H9 (cell line): ENCODE measurements around the gene OVOL2. TPM values are rescaled to one million over a fixed set of nuclear protein-coding genes. Genes with fewer than 3 reads are reported as not detected.

Source experiments
- DNase-seq: peaks from one replicate; pipeline ENCODE4 v3.0.0-alpha.2; 2017
- H2AFZ ChIP-seq: one replicate; pipeline ENCODE4 v1.6.1; 2013; ENCODE audit warnings: mild to moderate bottlenecking, low read length, control low read depth, moderate library complexity
- H2AK5ac ChIP-seq: 2 replicates; pipeline ENCODE4 v1.6.1; 2013; ENCODE audit warnings: low read length, control low read depth, mixed read lengths; ENCODE audit not compliant: insufficient read length
- H2BK120ac ChIP-seq: one replicate; pipeline ENCODE4 v1.6.1; 2013; ENCODE audit warnings: low read depth, mild to moderate bottlenecking, low read length, control low read depth, inconsistent platforms; ENCODE audit not compliant: poor library complexity, severe bottlenecking
- H2BK12ac ChIP-seq: 2 replicates; pipeline ENCODE4 v1.6.1; 2013; ENCODE audit warnings: low read length, control low read depth, mixed read lengths, low read depth; ENCODE audit not compliant: insufficient read length
- H2BK15ac ChIP-seq: 2 replicates; pipeline ENCODE4 v1.6.1; 2013; ENCODE audit warnings: low read depth, low read length, control low read depth
- H2BK20ac ChIP-seq: one replicate; pipeline ENCODE4 v1.6.1; 2013; ENCODE audit warnings: low read depth, mild to moderate bottlenecking, low read length, control low read depth, inconsistent platforms; ENCODE audit not compliant: poor library complexity, severe bottlenecking
- H2BK5ac ChIP-seq: 2 replicates; pipeline ENCODE4 v1.6.1; 2013; ENCODE audit warnings: low read length, control low read depth, mixed read lengths; ENCODE audit not compliant: insufficient read length
- H3K14ac ChIP-seq: 2 replicates; pipeline ENCODE4 v1.6.1; 2013; ENCODE audit warnings: low read length, control low read depth; ENCODE audit not compliant: insufficient read depth
- H3K18ac ChIP-seq: 2 replicates; pipeline ENCODE4 v1.6.1; 2013; ENCODE audit warnings: low read depth, mild to moderate bottlenecking, mixed read lengths, low read length, control low read depth; ENCODE audit not compliant: insufficient read length
- H3K23ac ChIP-seq: 2 replicates; pipeline ENCODE4 v1.6.1; 2013; ENCODE audit warnings: low read length, control low read depth, mixed read lengths, low read depth; ENCODE audit not compliant: insufficient read length
- H3K23me2 ChIP-seq: 2 replicates; pipeline ENCODE4 v1.6.1; 2013; ENCODE audit warnings: low read depth, mild to moderate bottlenecking, mixed read lengths, low read length, control low read depth; ENCODE audit not compliant: insufficient read length, poor library complexity, severe bottlenecking
- H3K27ac ChIP-seq: 2 replicates; pipeline ENCODE4 v1.5.1; 2013; ENCODE audit warnings: low read length, control low read depth, mixed read lengths, low read depth; ENCODE audit not compliant: insufficient read length
- H3K27me3 ChIP-seq: 2 replicates; pipeline ENCODE4 v1.6.1; 2013; ENCODE audit warnings: low read length, control low read depth, inconsistent platforms; ENCODE audit not compliant: insufficient read depth
- H3K4ac ChIP-seq: 2 replicates; pipeline ENCODE4 v1.6.1; 2013; ENCODE audit warnings: low read depth, mild to moderate bottlenecking, control low read depth, inconsistent platforms, low read length, moderate library complexity
- H3K4me1 ChIP-seq: 2 replicates; pipeline ENCODE4 v1.6.1; 2013; ENCODE audit warnings: low read length, control low read depth, inconsistent platforms; ENCODE audit not compliant: insufficient read depth
- H3K4me2 ChIP-seq: 2 replicates; pipeline ENCODE4 v1.6.1; 2013; ENCODE audit warnings: low read length, control low read depth, mixed read lengths; ENCODE audit not compliant: insufficient read length, insufficient read depth
- H3K56ac ChIP-seq: 2 replicates; pipeline ENCODE4 v1.6.1; 2013; ENCODE audit warnings: low read depth, mild to moderate bottlenecking, mixed read lengths, low read length, control low read depth; ENCODE audit not compliant: insufficient read length
- H3K79me1 ChIP-seq: 2 replicates; pipeline ENCODE4 v1.6.1; 2013; ENCODE audit warnings: low read depth, mild to moderate bottlenecking, moderate library complexity, low read length, control low read depth, inconsistent platforms; ENCODE audit not compliant: insufficient read depth, poor library complexity, severe bottlenecking
- H3K79me2 ChIP-seq: 2 replicates; pipeline ENCODE4 v1.6.1; 2013; ENCODE audit warnings: low read length, control low read depth, inconsistent platforms; ENCODE audit not compliant: insufficient read depth
- H3K9ac ChIP-seq: 2 replicates; pipeline ENCODE4 v1.6.1; 2013; ENCODE audit warnings: low read length, control low read depth, mixed read lengths; ENCODE audit not compliant: insufficient read length; ENCODE audit errors: extremely low read depth
- H3K9me3 ChIP-seq: one replicate; pipeline ENCODE4 v1.6.1; 2013; ENCODE audit warnings: low read depth, low read length, inconsistent platforms; ENCODE audit not compliant: control insufficient read depth
- H3T11ph ChIP-seq: one replicate; pipeline ENCODE4 v1.6.1; 2013; ENCODE audit warnings: mild to moderate bottlenecking, low read length, control low read depth, inconsistent platforms
- H4K20me1 ChIP-seq: one replicate; pipeline ENCODE4 v1.6.1; 2013; ENCODE audit not compliant: control insufficient read depth, insufficient read length, insufficient read depth
- H4K5ac ChIP-seq: 2 replicates; pipeline ENCODE4 v1.6.1; 2013; ENCODE audit warnings: low read depth, mild to moderate bottlenecking, mixed read lengths, low read length, control low read depth; ENCODE audit not compliant: insufficient read length
- H4K8ac ChIP-seq: replicated peaks from 2 replicates; pipeline ENCODE4 v1.6.1; 2013; ENCODE audit warnings: low read length, control low read depth, mixed read lengths, low read depth; ENCODE audit not compliant: insufficient read length
- H4K91ac ChIP-seq: 2 replicates; pipeline ENCODE4 v1.6.1; 2013; ENCODE audit warnings: low read depth, mild to moderate bottlenecking, moderate library complexity, mixed read lengths, low read length, control low read depth; ENCODE audit not compliant: insufficient read length
- H3K27ac Mint-ChIP-seq, 3 experiments: 2 replicates in 2 of 3; 3 replicates in 1 of 3; pipeline ENCODE4 v1.8.0; 2020 to 2021; ENCODE audit warnings: mixed read lengths in 3 of 3, mild to moderate bottlenecking in 1 of 3, moderate library complexity in 1 of 3
- H3K27me3 Mint-ChIP-seq: 2 replicates; pipeline ENCODE4 v1.8.0; 2021; ENCODE audit warnings: low read depth, mild to moderate bottlenecking, moderate library complexity, mixed read lengths
- H3K36me3 Mint-ChIP-seq, 3 experiments: 2 replicates in 2 of 3; 3 replicates in 1 of 3; pipeline ENCODE4 v1.8.0; 2020 to 2021; ENCODE audit warnings: low read depth in 3 of 3, mixed read lengths in 3 of 3; ENCODE audit not compliant: insufficient read depth in 1 of 3
- H3K4me1 Mint-ChIP-seq, 2 experiments: 2 replicates each; pipeline ENCODE4 v1.8.0; 2020; ENCODE audit warnings: mixed read lengths in 2 of 2
- H3K4me3 Mint-ChIP-seq, 2 experiments: 2 replicates in 1 of 2; 3 replicates in 1 of 2; pipeline ENCODE4 v1.8.0; 2020 to 2021; ENCODE audit warnings: mild to moderate bottlenecking in 2 of 2, mixed read lengths in 2 of 2, moderate library complexity in 1 of 2
- H3K9me3 Mint-ChIP-seq, 2 experiments: 2 replicates in 1 of 2; 3 replicates in 1 of 2; pipeline ENCODE4 v1.8.0; 2020; ENCODE audit warnings: mild to moderate bottlenecking in 2 of 2, mixed read lengths in 2 of 2, moderate library complexity in 1 of 2
- WGBS: extraction: QIAGEN DNeasy Blood & Tissue Kit; methylation state at CpG from one replicate; pipeline ENCODE4 v1.1.7; 2013; ENCODE audit warnings: missing lambda C conversion rate, low lambda C conversion rate, mixed read lengths; ENCODE audit not compliant: insufficient read length; ENCODE audit errors: extremely low coverage; 5-methylcytosine and 5-hydroxymethylcytosine counted together
- total RNA-seq: library from RNA; stranded (reverse); gene quantifications from 2 replicates; pipeline ENCODE4 v1.2.1, GENCODE V29; 2021
- TF ChIP-seq, protein P1 (sequence below): fragments of 200-600 bp; sonication (generic); conservative IDR thresholded peaks from 3 replicates; pipeline ENCODE4 v1.8.0; 2021; ENCODE audit warnings: antibody characterized with exemption, mild to moderate bottlenecking

OVOL2 gene
- total RNA-seq, 1 experiment from 2014 or later: 5.8 TPM

DNA sequence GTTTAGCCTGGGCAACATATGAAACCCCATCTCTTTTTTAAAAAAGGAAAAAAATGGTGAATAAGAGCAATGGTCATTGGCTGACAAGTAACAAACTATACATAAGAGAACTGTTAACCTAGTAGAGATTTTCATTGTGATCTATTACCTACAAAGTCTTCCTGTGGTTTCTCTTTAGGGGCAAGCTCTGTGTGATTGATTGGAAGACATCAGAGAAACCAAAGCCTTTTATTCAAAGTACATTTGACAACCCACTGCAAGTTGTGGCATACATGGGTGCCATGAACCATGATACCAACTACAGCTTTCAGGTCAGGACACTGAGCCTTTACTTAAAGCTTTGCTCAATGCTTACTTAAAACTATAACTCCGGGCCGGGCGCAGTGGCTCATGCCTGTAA is 69.7 kb downstream of the OVOL2 start:
- 0 out of 7 replicates have a peak overlapping the region, but pooled peaks of 1 of the 3 experiments have one; percentile 52 for H3K27ac Mint-ChIP-seq
- no peak overlapping the region for H3K9ac ChIP-seq
- H2BK15ac ChIP-seq: no peak overlapping the region
- no peak overlapping the region for H3K27ac ChIP-seq
- H3K23ac ChIP-seq: no peak overlapping the region
- H4K20me1 ChIP-seq: no peaks in the 10 kb centered on the region
- H3K27me3 Mint-ChIP-seq: no peaks in the 10 kb centered on the region
- no peaks in the 10 kb centered on the region for H3K9me3 Mint-ChIP-seq
- no peaks in the 10 kb centered on the region for H3K23me2 ChIP-seq
- no peak overlapping the region for H4K8ac ChIP-seq
- no peak overlapping the region for H2BK12ac ChIP-seq
- H3K4me1 Mint-ChIP-seq: peaks cover 14% of the 10 kb centered on the region in 2 experiments
- no peak overlapping the region for H3K56ac ChIP-seq
- H4K91ac ChIP-seq: no peak overlapping the region
- H3K14ac ChIP-seq: no peak overlapping the region
- no peaks in the 10 kb centered on the region for H3K9me3 ChIP-seq
- H3K79me2 ChIP-seq: peaks cover 3% of the 10 kb centered on the region; the same call in 1 of the 2 replicates
- H2AK5ac ChIP-seq: no peak overlapping the region
- H3K27me3 ChIP-seq: no peaks in the 10 kb centered on the region
- H2AFZ ChIP-seq: no peak overlapping the region
- no peak overlapping the region for H4K5ac ChIP-seq
- no peak overlapping the region for H3K4me2 ChIP-seq
- TF ChIP-seq, protein P1, sequence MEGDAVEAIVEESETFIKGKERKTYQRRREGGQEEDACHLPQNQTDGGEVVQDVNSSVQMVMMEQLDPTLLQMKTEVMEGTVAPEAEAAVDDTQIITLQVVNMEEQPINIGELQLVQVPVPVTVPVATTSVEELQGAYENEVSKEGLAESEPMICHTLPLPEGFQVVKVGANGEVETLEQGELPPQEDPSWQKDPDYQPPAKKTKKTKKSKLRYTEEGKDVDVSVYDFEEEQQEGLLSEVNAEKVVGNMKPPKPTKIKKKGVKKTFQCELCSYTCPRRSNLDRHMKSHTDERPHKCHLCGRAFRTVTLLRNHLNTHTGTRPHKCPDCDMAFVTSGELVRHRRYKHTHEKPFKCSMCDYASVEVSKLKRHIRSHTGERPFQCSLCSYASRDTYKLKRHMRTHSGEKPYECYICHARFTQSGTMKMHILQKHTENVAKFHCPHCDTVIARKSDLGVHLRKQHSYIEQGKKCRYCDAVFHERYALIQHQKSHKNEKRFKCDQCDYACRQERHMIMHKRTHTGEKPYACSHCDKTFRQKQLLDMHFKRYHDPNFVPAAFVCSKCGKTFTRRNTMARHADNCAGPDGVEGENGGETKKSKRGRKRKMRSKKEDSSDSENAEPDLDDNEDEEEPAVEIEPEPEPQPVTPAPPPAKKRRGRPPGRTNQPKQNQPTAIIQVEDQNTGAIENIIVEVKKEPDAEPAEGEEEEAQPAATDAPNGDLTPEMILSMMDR: no peak
- H3K4ac ChIP-seq: no peak overlapping the region
- H3T11ph ChIP-seq: no peak overlapping the region
- H3K18ac ChIP-seq: no peak overlapping the region
- no peak overlapping the region for H2BK20ac ChIP-seq
- no peak overlapping the region for H2BK5ac ChIP-seq
- peaks cover 3% of the 10 kb centered on the region for H3K79me1 ChIP-seq
- no peaks in the 10 kb centered on the region for H3K4me1 ChIP-seq
- H3K4me3 Mint-ChIP-seq: no peak overlapping the region
- H3K36me3 Mint-ChIP-seq: peaks cover 20 to 41% (median 31%) of the 10 kb centered on the region in 3 experiments; a peak in 6 of 7 replicates
- no CpG with 5 or more reads among the region's 3 CpGs for WGBS
- no peak for DNase-seq
- no peak overlapping the region for H2BK120ac ChIP-seq
